Activated B cell treated with CpG ODN at 0.5 μM for 24 hours (primary cell): ENCODE data around the gene PRKG1. TPM values are rescaled to one million over a fixed set of nuclear protein-coding genes. Genes with fewer than 3 reads are reported as not detected.
"Not testable (repeated sequence)": the region's sequence is repeated elsewhere in the genome, so short reads cannot be mapped to it uniquely, and the experiment has no call there.

ENCODE experiments used
- ATAC-seq: fragments of 200-7000 bp; cut with Tn5 transposase; one replicate; pipeline ENCODE4 v1.10.0; 2021; ENCODE audit warnings: low read depth, mild to moderate bottlenecking, moderate library complexity
- CTCF ChIA-PET: fragments of 350-600 bp; sonication (Branson Sonifier 250); formaldehyde crosslinking; loops from one replicate; lab custom pipeline; 2021; ENCODE audit warnings: antibody characterized with exemption; lab: Charles Lee
- POLR2A ChIA-PET: fragments of 350-600 bp; sonication (Branson Sonifier 250); formaldehyde crosslinking; loops from one replicate; lab custom pipeline; 2021; ENCODE audit warnings: antibody characterized with exemption; lab: Charles Lee
- DNase-seq: peaks from one replicate; pipeline ENCODE4 v3.0.0; 2022
- H3K27ac Mint-ChIP-seq: one replicate; pipeline ENCODE4 v1.8.0; 2020; ENCODE audit warnings: mixed read lengths
- H3K27me3 Mint-ChIP-seq: one replicate; pipeline ENCODE4 v1.8.0; 2021; ENCODE audit warnings: mixed read lengths
- H3K36me3 Mint-ChIP-seq: one replicate; pipeline ENCODE4 v1.8.0; 2021; ENCODE audit warnings: low read depth, mixed read lengths
- H3K4me1 Mint-ChIP-seq: one replicate; pipeline ENCODE4 v1.8.0; 2021; ENCODE audit warnings: mixed read lengths
- H3K4me3 Mint-ChIP-seq: one replicate; pipeline ENCODE4 v1.8.0; 2020; ENCODE audit warnings: mild to moderate bottlenecking, mixed read lengths
- H3K9me3 Mint-ChIP-seq: one replicate; pipeline ENCODE4 v1.8.0; 2020; ENCODE audit warnings: mixed read lengths
- intact Hi-C: fragments of 100-400 bp; cut with micrococcal nuclease; formaldehyde crosslinking; loops from one replicate; pipeline ENCODE4 v1.15.1; 2024
- total RNA-seq: library from RNA; stranded (reverse); gene quantifications from 2 replicates; pipeline ENCODE4 v1.2.3, GENCODE V29; 2022
- TF ChIP-seq, protein P1 (sequence below): fragments of 200-600 bp; IDR thresholded peaks from one replicate; pipeline ENCODE4 v1.8.0; 2022; ENCODE audit warnings: antibody characterized with exemption, mild to moderate bottlenecking

PRKG1 gene
- total RNA-seq, 1 donor from 2014 or later, result not detected

DNA sequence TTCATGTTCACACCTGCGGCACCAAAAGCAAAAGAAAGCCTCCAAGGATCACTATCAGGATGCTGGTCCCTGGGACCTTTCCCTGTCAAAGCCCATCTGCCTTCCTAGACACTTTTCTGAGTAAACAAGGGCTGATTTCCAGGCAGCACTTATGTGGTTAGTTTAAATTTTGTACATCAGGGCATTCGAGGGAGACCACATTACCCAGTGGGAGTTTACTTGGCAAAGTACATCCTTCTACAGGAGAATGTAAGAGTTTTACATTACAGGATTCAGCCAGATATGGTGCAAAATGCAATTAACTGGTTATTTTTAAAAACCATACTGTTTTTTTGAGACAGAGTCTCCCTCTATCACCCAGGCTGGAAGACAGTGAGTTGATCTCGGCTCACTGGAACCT, 493.0 kb downstream of the PRKG1 start:
- Mint-ChIP-seq H3K27ac (no peak overlapping the region), H3K4me3 (no peak overlapping the region), H3K27me3 (no peaks in the 10 kb centered on the region), H3K36me3 (no peaks in the 10 kb centered on the region), H3K4me1 (no peaks in the 10 kb centered on the region), H3K9me3 (no peaks in the 10 kb centered on the region)
- TF ChIP-seq, protein P1, sequence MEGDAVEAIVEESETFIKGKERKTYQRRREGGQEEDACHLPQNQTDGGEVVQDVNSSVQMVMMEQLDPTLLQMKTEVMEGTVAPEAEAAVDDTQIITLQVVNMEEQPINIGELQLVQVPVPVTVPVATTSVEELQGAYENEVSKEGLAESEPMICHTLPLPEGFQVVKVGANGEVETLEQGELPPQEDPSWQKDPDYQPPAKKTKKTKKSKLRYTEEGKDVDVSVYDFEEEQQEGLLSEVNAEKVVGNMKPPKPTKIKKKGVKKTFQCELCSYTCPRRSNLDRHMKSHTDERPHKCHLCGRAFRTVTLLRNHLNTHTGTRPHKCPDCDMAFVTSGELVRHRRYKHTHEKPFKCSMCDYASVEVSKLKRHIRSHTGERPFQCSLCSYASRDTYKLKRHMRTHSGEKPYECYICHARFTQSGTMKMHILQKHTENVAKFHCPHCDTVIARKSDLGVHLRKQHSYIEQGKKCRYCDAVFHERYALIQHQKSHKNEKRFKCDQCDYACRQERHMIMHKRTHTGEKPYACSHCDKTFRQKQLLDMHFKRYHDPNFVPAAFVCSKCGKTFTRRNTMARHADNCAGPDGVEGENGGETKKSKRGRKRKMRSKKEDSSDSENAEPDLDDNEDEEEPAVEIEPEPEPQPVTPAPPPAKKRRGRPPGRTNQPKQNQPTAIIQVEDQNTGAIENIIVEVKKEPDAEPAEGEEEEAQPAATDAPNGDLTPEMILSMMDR, result no peak
- no peak for ATAC-seq
- no peak for DNase-seq
- intact Hi-C loops, result no loop called here
- CTCF ChIA-PET, result no interaction called here
- POLR2A ChIA-PET, result no interaction called here

DNA sequence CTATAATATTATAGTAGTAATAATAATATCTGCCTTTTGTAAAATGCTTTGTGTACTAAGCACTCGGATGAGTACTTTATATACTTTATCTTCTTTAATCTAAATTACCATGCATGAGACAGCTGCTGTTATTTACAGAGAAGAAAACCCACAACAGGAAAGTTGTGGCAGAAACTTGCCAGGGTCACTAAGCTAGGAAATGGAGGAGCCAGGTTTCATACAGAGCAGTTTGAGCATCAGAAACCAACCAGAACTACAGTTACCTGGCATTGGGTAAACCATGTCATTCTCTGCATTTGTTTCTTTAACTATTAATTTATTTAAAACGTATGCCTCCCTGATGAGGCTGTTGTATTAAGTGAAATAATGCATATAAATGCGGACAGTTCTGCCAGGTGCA, 495.2 kb downstream of the PRKG1 start:
- Mint-ChIP-seq H3K27me3 (no peaks in the 10 kb centered on the region), H3K27ac (no peak overlapping the region), H3K36me3 (no peaks in the 10 kb centered on the region), H3K4me1 (no peaks in the 10 kb centered on the region), H3K4me3 (no peak overlapping the region), H3K9me3 (no peaks in the 10 kb centered on the region)
- ChIA-PET POLR2A (no interaction called here), CTCF (no interaction called here)
- no peak for DNase-seq
- TF ChIP-seq, protein P1, result no peak
- intact Hi-C loops, result no loop called here
- no peak for ATAC-seq

DNA sequence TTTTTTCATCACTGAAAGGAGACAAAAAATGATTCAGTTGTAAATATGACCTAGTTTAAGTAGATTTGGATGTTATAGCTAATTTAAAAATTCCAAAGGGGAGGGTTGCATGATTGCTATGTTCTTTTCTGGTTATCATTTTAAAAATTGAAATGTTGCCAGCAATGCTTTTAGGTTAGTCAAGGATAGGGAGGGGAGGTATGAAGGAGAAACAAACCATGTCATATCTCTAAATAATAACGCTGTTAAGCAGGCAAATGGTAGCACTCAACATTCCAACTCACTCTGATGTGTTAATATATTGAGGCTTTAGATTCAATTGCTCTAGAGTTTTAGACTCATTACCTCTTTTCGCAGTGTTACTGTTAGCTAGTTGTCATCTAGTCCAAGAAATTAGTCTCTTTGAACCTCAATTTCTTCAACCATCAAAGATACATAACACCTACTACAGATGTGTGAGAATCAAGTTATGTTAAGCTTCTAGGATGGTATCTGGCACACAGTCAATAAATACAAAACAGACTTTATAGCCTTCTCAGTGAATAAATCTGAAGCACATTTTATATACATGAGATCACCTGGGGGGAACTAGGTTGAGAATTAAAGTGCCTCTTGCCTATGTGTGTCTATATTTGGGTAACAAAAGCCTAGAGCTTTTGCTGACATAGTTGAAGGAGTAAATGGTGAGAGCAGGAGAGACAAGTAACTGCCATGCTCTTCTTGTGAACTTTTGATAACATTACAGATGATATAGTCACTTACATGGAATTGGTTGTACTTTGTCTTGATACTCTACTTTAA, 500.2 kb downstream of the PRKG1 start:
- Mint-ChIP-seq H3K36me3 (no peaks in the 10 kb centered on the region), H3K9me3 (no peaks in the 10 kb centered on the region), H3K4me1 (no peaks in the 10 kb centered on the region), H3K4me3 (no peak overlapping the region), H3K27ac (no peak overlapping the region), H3K27me3 (no peaks in the 10 kb centered on the region)
- intact Hi-C loops, result no loop called here
- no peak for DNase-seq
- ChIA-PET POLR2A (no interaction called here), CTCF (no interaction called here)
- no peak for ATAC-seq
- TF ChIP-seq, protein P1, result no peak

DNA sequence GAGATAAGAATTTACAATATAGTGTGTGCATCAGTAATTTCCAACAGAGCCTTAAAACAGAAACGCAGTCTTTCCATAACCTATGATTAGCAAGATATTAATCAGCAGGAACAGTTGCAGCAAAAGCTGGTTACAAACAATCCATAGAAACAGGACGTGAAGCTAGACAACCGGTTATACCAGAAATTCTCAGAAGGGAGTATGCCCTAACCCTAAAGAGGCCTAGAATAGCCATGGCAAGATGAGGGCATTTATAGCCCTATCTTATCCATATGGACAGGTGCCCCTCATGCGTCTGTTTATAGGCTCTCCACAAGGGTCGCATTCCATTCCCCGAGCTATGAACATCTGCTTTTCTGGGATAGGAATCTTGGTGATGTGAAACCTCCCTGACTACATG, 506.9 kb downstream of the PRKG1 start:
- H3K4me3 Mint-ChIP-seq, CTCF ChIA-PET, H3K4me1 Mint-ChIP-seq, DNase-seq, intact Hi-C loops, POLR2A ChIA-PET, H3K27me3 Mint-ChIP-seq, H3K36me3 Mint-ChIP-seq, H3K27ac Mint-ChIP-seq, ATAC-seq: not testable (repeated sequence)
- peaks cover 14% of the 10 kb centered on the region for H3K9me3 Mint-ChIP-seq

DNA sequence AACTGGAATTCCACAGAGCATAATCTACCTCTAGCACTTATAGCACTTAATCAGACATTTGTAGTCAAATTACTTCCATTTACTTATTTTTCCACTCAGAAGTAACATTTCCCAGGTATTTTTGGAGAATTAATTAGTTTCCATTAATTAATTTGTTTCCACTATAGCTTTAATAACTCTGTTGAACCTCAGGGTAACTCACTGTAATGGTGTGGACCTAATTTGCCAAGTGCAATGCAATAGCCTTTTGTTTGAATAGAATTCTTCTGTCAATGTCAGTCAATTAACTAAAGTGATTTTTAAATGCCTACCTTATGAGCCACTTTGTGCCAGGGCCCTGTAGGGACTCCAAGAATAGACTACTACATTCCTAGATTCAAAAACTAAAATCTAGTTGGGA, 509.7 kb downstream of the PRKG1 start:
- no peak for DNase-seq
- CTCF ChIA-PET, result no interaction called here
- ATAC-seq, result no peak
- H3K27ac Mint-ChIP-seq, result no peak overlapping the region
- no peaks in the 10 kb centered on the region for H3K36me3 Mint-ChIP-seq
- POLR2A ChIA-PET, result interaction anchor here (0.6 kb wide), 1 partner anchor 35 kb away, joined by 7 read pairs; no protein-coding TSS in a partner anchor
- TF ChIP-seq, protein P1, result no peak
- H3K9me3 Mint-ChIP-seq, result peaks cover 14% of the 10 kb centered on the region
- H3K4me3 Mint-ChIP-seq, result no peak overlapping the region
- H3K4me1 Mint-ChIP-seq, result no peaks in the 10 kb centered on the region
- H3K27me3 Mint-ChIP-seq, result no peaks in the 10 kb centered on the region
- intact Hi-C loops, result no loop called here
